Measurements from ENCODE around the gene ZNF559. TPM values are rescaled to one million over a fixed set of nuclear protein-coding genes. Genes with fewer than 3 reads are reported as not detected.

The ZNF559 gene
- total and polyA plus RNA-seq, 2 donors from 2014 or later: 19.5 to 28.5 TPM

- TF ChIP-seq CTCF (IDR thresholded peaks at IDR 0.05; ENCODE audit: borderline replicate concordance, extremely low read depth, insufficient read depth): no peak
- FAIRE-seq (peak; percentile 56), DNase-seq (peak in 3 of 5 donors; percentile 81 to 90 (median 84))
- Histone ChIP-seq H3K9me3 (ENCODE audit: control insufficient read depth in 2 of 3, insufficient read depth in 1 of 3, low read length in 3 of 3) (peaks cover 2 to 22% (median 4%) of the 10 kb centered on the region in 3 donors), H3K4me1 (ENCODE audit: control insufficient read depth in 2 of 3, insufficient read depth in 2 of 3, low read depth in 1 of 3, low read length in 3 of 3) (peaks cover 0 to 2% (median 0%) of the 10 kb centered on the region in 3 donors), H3K36me3 (ENCODE audit: control insufficient read depth in 2 of 3, insufficient read depth in 3 of 3, low read length in 3 of 3) (peaks cover 2% of the 10 kb centered on the region in 3 donors), H3K27ac (ENCODE audit: low read depth in 2 of 2, low read length in 2 of 2) (peak overlapping the region; percentile 74 to 88), H3K9ac (ENCODE audit: low read length in 3 of 3) (peak overlapping the region; percentile 41 to 77 (median 61)), H3K4me3 (ENCODE audit: low read length in 3 of 3) (peak overlapping the region; percentile 81 to 93 (median 90)), H3K27me3 (ENCODE audit: control insufficient read depth, insufficient read depth, low read length) (no peaks in the 10 kb centered on the region)
- intact Hi-C loops (cut with DNase I): no loop called here
Observed at GRCh38 chr19:9323557-9323918, 441 bp upstream of the ZNF559 start.

GRCh38 chr19:9324584-9324962 is 594 bp downstream of the ZNF559 start:
- Histone ChIP-seq H3K9me3 (ENCODE audit: control insufficient read depth in 2 of 3, insufficient read depth in 1 of 3, low read length in 3 of 3) (peaks cover 5 to 31% (median 6%) of the 10 kb centered on the region in 3 donors), H3K27me3 (ENCODE audit: control insufficient read depth, insufficient read depth, low read length) (no peaks in the 10 kb centered on the region), H3K36me3 (ENCODE audit: control insufficient read depth in 2 of 3, insufficient read depth in 3 of 3, low read length in 3 of 3) (peaks cover 2 to 6% (median 3%) of the 10 kb centered on the region in 3 donors), H3K4me3 (ENCODE audit: low read length in 3 of 3) (peak overlapping the region; percentile 81 to 93 (median 90)), H3K4me1 (ENCODE audit: control insufficient read depth in 2 of 3, insufficient read depth in 2 of 3, low read depth in 1 of 3, low read length in 3 of 3) (peaks cover 0 to 2% (median 0%) of the 10 kb centered on the region in 3 donors), H3K27ac (ENCODE audit: low read depth in 2 of 2, low read length in 2 of 2) (peak overlapping the region; percentile 76 to 88), H3K9ac (ENCODE audit: low read length in 3 of 3) (peak overlapping the region; percentile 45 to 84 (median 52))
- TF ChIP-seq CTCF (IDR thresholded peaks at IDR 0.05; ENCODE audit: borderline replicate concordance, extremely low read depth, insufficient read depth): no peak
- intact Hi-C loops (cut with DNase I): no loop called here
- FAIRE-seq (no peak), DNase-seq (no peak)

- intact Hi-C loops (cut with DNase I): no loop called here
- Histone ChIP-seq H3K27ac (ENCODE audit: low read depth in 2 of 2, low read length in 2 of 2) (no peak overlapping the region), H3K9me3 (ENCODE audit: control insufficient read depth in 2 of 3, insufficient read depth in 1 of 3, low read length in 3 of 3) (peaks cover 13 to 63% (median 38%) of the 10 kb centered on the region in 3 donors), H3K4me1 (ENCODE audit: control insufficient read depth in 2 of 3, insufficient read depth in 2 of 3, low read depth in 1 of 3, low read length in 3 of 3) (no peaks in the 10 kb centered on the region), H3K27me3 (ENCODE audit: control insufficient read depth, insufficient read depth, low read length) (no peaks in the 10 kb centered on the region), H3K9ac (ENCODE audit: low read length in 3 of 3) (no peak overlapping the region), H3K4me3 (ENCODE audit: low read length in 3 of 3) (peak overlapping the region in 1 of 3 donors; percentile 13), H3K36me3 (ENCODE audit: control insufficient read depth in 2 of 3, insufficient read depth in 3 of 3, low read length in 3 of 3) (peaks cover 10 to 25% (median 15%) of the 10 kb centered on the region in 3 donors)
- DNase-seq: no peak
- FAIRE-seq: no peak
- no peak for TF ChIP-seq CTCF (IDR thresholded peaks at IDR 0.05; ENCODE audit: borderline replicate concordance, extremely low read depth, insufficient read depth)
Observed at GRCh38 chr19:9329999-9330398, 6.0 kb downstream of the ZNF559 start.

All from kidney (tissue), 14 donors.